ENCODE data around the gene DMAC1. TPM values are rescaled to one million over a fixed set of nuclear protein-coding genes. Genes with fewer than 3 reads are reported as not detected.

DMAC1 gene
- polyA plus RNA-seq, 2 of the 4 experiments (the other 2 are of a cell fraction): 34.3 to 58.9 TPM

- ChIA-PET POLR2A (no interaction called here), CTCF (interaction anchor here (0.7 kb wide), 1 partner anchor 26 kb away, joined by 3 read pairs; no protein-coding TSS in a partner anchor)
- no peaks in the 10 kb centered on the region for H3K4me1 ChIP-seq
- WGBS (ENCODE audit: missing lambda C conversion rate): 92% methylated on average over 5 of the region's 6 CpGs
- no peak overlapping the region for H3K27ac ChIP-seq
- FAIRE-seq (no peak), ATAC-seq (no peak), DNase-seq (ENCODE audit: low read depth in 1 of 2, low spot score in 1 of 2) (no peak)
- no peak for TF ChIP-seq BHLHE40 (IDR thresholded peaks at IDR 0.05; ENCODE audit: low read depth, low read length)
- H3K4me2 ChIP-seq: no peak overlapping the region
- no peaks in the 10 kb centered on the region for H3K9me3 ChIP-seq
- no peak overlapping the region for H3K4me3 ChIP-seq
Observed at GRCh38 chr9:7790819-7791182, 8.8 kb downstream of the DMAC1 start.

- Histone ChIP-seq H3K4me2 (no peak overlapping the region), H3K4me1 (no peaks in the 10 kb centered on the region), H3K9me3 (no peaks in the 10 kb centered on the region), H3K4me3 (no peak overlapping the region), H3K27ac (no peak overlapping the region)
- ATAC-seq (no peak), FAIRE-seq (no peak), DNase-seq (ENCODE audit: low read depth in 1 of 2, low spot score in 1 of 2) (no peak)
- CTCF ChIA-PET: interaction anchor here (0.7 kb wide), 1 partner anchor 26 kb away, joined by 3 read pairs; no protein-coding TSS in a partner anchor
- TF ChIP-seq ZNF302 (CRISPR knock-in tag; IDR thresholded peaks at IDR 0.05) (no peak), HOXB5 (CRISPR knock-in tag; IDR thresholded peaks at IDR 0.05) (no peak), PHF8 (IDR thresholded peaks at IDR 0.05; ENCODE audit: borderline replicate concordance, low read depth) (no peak), CHD2 (IDR thresholded peaks at IDR 0.05; ENCODE audit: low read length, partially characterized antibody) (no peak), KDM5A (IDR thresholded peaks at IDR 0.05) (no peak)
- WGBS (ENCODE audit: missing lambda C conversion rate): 77% methylated on average over 12 of the region's 12 CpGs
- POLR2A ChIA-PET: no interaction called here
Observed at GRCh38 chr9:7790022-7790818, 9.4 kb downstream of the DMAC1 start.

- H3K4me1 ChIP-seq: no peaks in the 10 kb centered on the region
- TF ChIP-seq NPAS2 (CRISPR knock-in tag; IDR thresholded peaks at IDR 0.05; ENCODE audit: borderline replicate concordance): no peak
- no peak for TF ChIP-seq HDAC2 (IDR thresholded peaks at IDR 0.05)
- TF ChIP-seq NFE2L2 (conservative IDR thresholded peaks at IDR 0.05; ENCODE audit: low read length): no peak
- TF ChIP-seq HOXB5 (CRISPR knock-in tag; IDR thresholded peaks at IDR 0.05): no peak
- TF ChIP-seq HOXB13 (CRISPR knock-in tag; IDR thresholded peaks at IDR 0.05; ENCODE audit: low read depth): no peak
- no peak for TF ChIP-seq HMGXB4 (CRISPR knock-in tag; IDR thresholded peaks at IDR 0.05; ENCODE audit: borderline replicate concordance)
- TF ChIP-seq EHMT2 (IDR thresholded peaks at IDR 0.05; ENCODE audit: low read depth): no peak
- TF ChIP-seq MAFK (IDR thresholded peaks at IDR 0.05; ENCODE audit: partially characterized antibody): no peak
- no peak for TF ChIP-seq CHD4 (IDR thresholded peaks at IDR 0.05; ENCODE audit: borderline replicate concordance)
- TF ChIP-seq ELK1 (IDR thresholded peaks at IDR 0.05; ENCODE audit: low read depth, low read length): no peak
- no peak for TF ChIP-seq NR3C1 (IDR thresholded peaks at IDR 0.05)
- TF ChIP-seq FOSB (CRISPR knock-in tag; IDR thresholded peaks at IDR 0.05): no peak
- TF ChIP-seq CBX8 (IDR thresholded peaks at IDR 0.05): no peak
- TF ChIP-seq RCOR1 (IDR thresholded peaks at IDR 0.05; ENCODE audit: low read depth, low read length): no peak
- TF ChIP-seq TP53 (CRISPR knock-in tag; IDR thresholded peaks at IDR 0.05): no peak
- no peaks in the 10 kb centered on the region for H3K9me3 ChIP-seq
- POLR2A ChIA-PET: no interaction called here
- H3K27ac ChIP-seq: no peak overlapping the region
- no peak overlapping the region for H3K4me2 ChIP-seq
- no peak for DNase-seq (ENCODE audit: low read depth in 1 of 2, low spot score in 1 of 2)
- no peak for ATAC-seq
- FAIRE-seq: no peak
- no peak overlapping the region for H3K4me3 ChIP-seq
- WGBS (ENCODE audit: missing lambda C conversion rate): 72% methylated on average over 3 of the region's 3 CpGs
- CTCF ChIA-PET: no interaction called here
Observed at GRCh38 chr9:7788772-7789171, 10.8 kb downstream of the DMAC1 start.
